HAP-1 (cell line): Measurements from ENCODE around the gene DEFB126.
"Not testable (repeated sequence)": the region's sequence is repeated elsewhere in the genome, so short reads cannot be mapped to it uniquely, and the experiment has no call there.

Source experiments
- DNase-seq, 2 experiments: peaks; one replicate each; pipeline ENCODE4 v3.0.0-alpha.2; 2016 to 2020; ENCODE audit warnings: low spot score in 2 of 2
- H3K27me3 ChIP-seq: fragments of 250-450 bp; sonication (Bioruptor Pico); 2 replicates; pipeline ENCODE4 v1.5.1; 2020; ENCODE audit warnings: low read depth, mild to moderate bottlenecking, moderate library complexity
- H3K36me3 ChIP-seq: fragments of 250-450 bp; sonication (Bioruptor Pico); replicated peaks from 2 replicates; pipeline ENCODE4 v1.5.1; 2020; ENCODE audit warnings: mild to moderate bottlenecking
- H3K4me1 ChIP-seq: fragments of 250-450 bp; sonication (Bioruptor Pico); 2 replicates; pipeline ENCODE4 v1.5.1; 2020; ENCODE audit warnings: mild to moderate bottlenecking
- H3K4me3 ChIP-seq: fragments of 250-450 bp; sonication (Bioruptor Pico); 2 replicates; pipeline ENCODE4 v1.5.1; 2020; ENCODE audit warnings: mild to moderate bottlenecking, moderate library complexity
- H3K9me3 ChIP-seq: fragments of 250-450 bp; sonication (Bioruptor Pico); 2 replicates; pipeline ENCODE4 v1.5.1; 2020; ENCODE audit warnings: mild to moderate bottlenecking, moderate library complexity
- in situ Hi-C: fragments of 300-500 bp; cut with MboI; formaldehyde crosslinking; loops from 3 replicates; pipeline ENCODE4 v1.14.3; 2020; ENCODE audit warnings: low sequenced_read_pairs, inconsistent platforms, mixed read lengths

Gene DEFB126

GRCh38 chr20:142290-142689 lies at the start of gene DEFB126:
TSS of gene DEFB126 (plus strand) at chr20:142590. CDS start at chr20:142629, 39 bp downstream.
- Histone ChIP-seq H3K9me3 (no peaks in the 10 kb centered on the region), H3K4me1 (peaks cover 7% of the 10 kb centered on the region), H3K4me3 (no peak within 1 kb of the TSS), H3K36me3 (no peaks in the 10 kb centered on the region), H3K27me3 (peaks cover 39% of the 10 kb centered on the region)
- DNase-seq, result no peak
- in situ Hi-C loops, result no loop called here

- in situ Hi-C loops, result no loop called here
- H3K4me1 ChIP-seq, result no peaks in the 10 kb centered on the region
- no peak for DNase-seq
- H3K9me3 ChIP-seq, result 0 out of 2 replicates have a peak, but pooled peaks cover 3% of the 10 kb centered on the region
- H3K4me3 ChIP-seq, result no peak overlapping the region
- no peaks in the 10 kb centered on the region for H3K36me3 ChIP-seq
- no peaks in the 10 kb centered on the region for H3K27me3 ChIP-seq
Measured at GRCh38 chr20:93641-94040, 48.7 kb upstream of the DEFB126 start.

- Histone ChIP-seq H3K4me1 (no peaks in the 10 kb centered on the region), H3K4me3 (no peak overlapping the region), H3K9me3 (0 out of 2 replicates have a peak, but pooled peaks cover 3% of the 10 kb centered on the region), H3K27me3 (no peaks in the 10 kb centered on the region), H3K36me3 (no peaks in the 10 kb centered on the region)
- no peak for DNase-seq
- in situ Hi-C loops, result no loop called here
Measured at GRCh38 chr20:95215-95614, 47.2 kb upstream of the DEFB126 start.

- H3K9me3 ChIP-seq, H3K4me3 ChIP-seq, H3K4me1 ChIP-seq, H3K27me3 ChIP-seq, H3K36me3 ChIP-seq, in situ Hi-C loops, DNase-seq: not testable (repeated sequence)
Measured at GRCh38 chr20:97691-98090, 44.7 kb upstream of the DEFB126 start.

- no peak for DNase-seq
- in situ Hi-C loops, result no loop called here
- no peaks in the 10 kb centered on the region for H3K36me3 ChIP-seq
- no peak overlapping the region for H3K4me3 ChIP-seq
- H3K9me3 ChIP-seq, result no peaks in the 10 kb centered on the region
- H3K27me3 ChIP-seq, result peaks cover 5% of the 10 kb centered on the region; the same call in 1 of the 2 replicates
- H3K4me1 ChIP-seq, result peaks cover 5% of the 10 kb centered on the region; the same call in 1 of the 2 replicates
Measured at GRCh38 chr20:101975-102374, 40.4 kb upstream of the DEFB126 start.

- Histone ChIP-seq H3K9me3 (no peaks in the 10 kb centered on the region), H3K4me3 (no peak overlapping the region), H3K4me1 (peaks cover 5% of the 10 kb centered on the region; the same call in 1 of the 2 replicates), H3K36me3 (no peaks in the 10 kb centered on the region), H3K27me3 (peaks cover 12% of the 10 kb centered on the region)
- in situ Hi-C loops, result no loop called here
- no peak for DNase-seq
Measured at GRCh38 chr20:103456-103855, 38.9 kb upstream of the DEFB126 start.

- no peaks in the 10 kb centered on the region for H3K9me3 ChIP-seq
- H3K36me3 ChIP-seq, result no peaks in the 10 kb centered on the region
- no peak for DNase-seq
- H3K4me1 ChIP-seq, result no peaks in the 10 kb centered on the region
- H3K4me3 ChIP-seq, result no peak overlapping the region
- H3K27me3 ChIP-seq, result peaks cover 14% of the 10 kb centered on the region
- in situ Hi-C loops, result no loop called here
Measured at GRCh38 chr20:112396-112795, 30.0 kb upstream of the DEFB126 start.

- H3K27me3 ChIP-seq, result no peaks in the 10 kb centered on the region; the same call in 1 of the 2 replicates
- H3K9me3 ChIP-seq, result no peaks in the 10 kb centered on the region
- no peak overlapping the region for H3K4me3 ChIP-seq
- no peak for DNase-seq
- in situ Hi-C loops, result no loop called here
- no peaks in the 10 kb centered on the region for H3K36me3 ChIP-seq
- H3K4me1 ChIP-seq, result no peaks in the 10 kb centered on the region
Measured at GRCh38 chr20:117518-117917, 24.9 kb upstream of the DEFB126 start.

- H3K36me3 ChIP-seq, DNase-seq, in situ Hi-C loops, H3K27me3 ChIP-seq, H3K4me3 ChIP-seq, H3K4me1 ChIP-seq, H3K9me3 ChIP-seq: not testable (repeated sequence)
Measured at GRCh38 chr20:129786-130323, 12.5 kb upstream of the DEFB126 start.

- in situ Hi-C loops, result no loop called here
- peak; percentile 13 to 38 for DNase-seq
- Histone ChIP-seq H3K36me3 (no peaks in the 10 kb centered on the region), H3K4me3 (no peak overlapping the region), H3K27me3 (peaks cover 11% of the 10 kb centered on the region), H3K4me1 (peaks cover 7% of the 10 kb centered on the region), H3K9me3 (no peaks in the 10 kb centered on the region)
Measured at GRCh38 chr20:137668-138490, 4.5 kb upstream of the DEFB126 start.

GRCh38 chr20:145877-146276 lies 3.5 kb downstream of the DEFB126 start:
- Histone ChIP-seq H3K36me3 (no peaks in the 10 kb centered on the region), H3K9me3 (no peaks in the 10 kb centered on the region), H3K4me3 (no peak overlapping the region), H3K4me1 (no peaks in the 10 kb centered on the region), H3K27me3 (peaks cover 51% of the 10 kb centered on the region)
- in situ Hi-C loops, result no loop called here
- no peak for DNase-seq

GRCh38 chr20:152131-152530 lies 9.7 kb downstream of the DEFB126 start:
- no peak overlapping the region for H3K4me3 ChIP-seq
- DNase-seq, result no peak
- no peaks in the 10 kb centered on the region for H3K4me1 ChIP-seq
- peaks cover 18% of the 10 kb centered on the region for H3K27me3 ChIP-seq
- no peaks in the 10 kb centered on the region for H3K36me3 ChIP-seq
- H3K9me3 ChIP-seq, result peaks cover 2% of the 10 kb centered on the region; the same call in 1 of the 2 replicates
- in situ Hi-C loops, result no loop called here

- in situ Hi-C loops, result no loop called here
- Histone ChIP-seq H3K36me3 (no peaks in the 10 kb centered on the region), H3K4me3 (no peak within 1 kb of the TSS), H3K9me3 (no peaks in the 10 kb centered on the region), H3K4me1 (no peaks in the 10 kb centered on the region), H3K27me3 (peaks cover 7% of the 10 kb centered on the region; the same call in 1 of the 2 replicates)
- no peak for DNase-seq
Measured at GRCh38 chr20:157154-157553, 14.8 kb downstream of the DEFB126 start, which contains the start of gene DEFB127. TSS of gene DEFB127 (plus strand) at chr20:157454. CDS start at chr20:157545, 91 bp downstream.

GRCh38 chr20:164618-165017 lies 22.2 kb downstream of the DEFB126 start:
- no peaks in the 10 kb centered on the region for H3K4me1 ChIP-seq
- H3K36me3 ChIP-seq, result no peaks in the 10 kb centered on the region
- no peak for DNase-seq
- peaks cover 16% of the 10 kb centered on the region; the same call in 1 of the 2 replicates for H3K27me3 ChIP-seq
- no peaks in the 10 kb centered on the region for H3K9me3 ChIP-seq
- H3K4me3 ChIP-seq, result no peak overlapping the region
- in situ Hi-C loops, result no loop called here
